Mesodermal cell (in vitro differentiated cells): ENCODE measurements around the gene IRF9. TPM values are rescaled to one million over a fixed set of nuclear protein-coding genes. Genes with fewer than 3 reads are reported as not detected.
A peak's percentile ranks its signal among the peaks of the same experiment; 100 is the strongest.

Source experiments
- H3K27ac ChIP-seq: 2 replicates; pipeline ENCODE4 v1.7.0; 2013; ENCODE audit warnings: mild to moderate bottlenecking, low read depth, low read length, moderate library complexity; ENCODE audit not compliant: severe bottlenecking
- H3K36me3 ChIP-seq: 2 replicates; pipeline ENCODE4 v1.7.1; 2013; ENCODE audit warnings: mild to moderate bottlenecking, low read length, moderate library complexity; ENCODE audit not compliant: control insufficient read depth, insufficient read depth
- H3K4me1 ChIP-seq: one replicate; pipeline ENCODE4 v1.7.1; 2013; ENCODE audit warnings: mild to moderate bottlenecking, low read length; ENCODE audit not compliant: insufficient read depth, control insufficient read depth, poor library complexity, severe bottlenecking
- H3K4me3 ChIP-seq: 2 replicates; pipeline ENCODE4 v1.7.0; 2013; ENCODE audit warnings: low read length, control low read depth, mild to moderate bottlenecking; ENCODE audit not compliant: insufficient read depth, poor library complexity, severe bottlenecking; ENCODE audit errors: extremely low read depth
- H3K9me3 ChIP-seq: 2 replicates; pipeline ENCODE4 v1.7.1; 2013; ENCODE audit warnings: mild to moderate bottlenecking, low read length, moderate library complexity; ENCODE audit not compliant: control insufficient read depth
- WGBS, 2 experiments: methylation state at CpG; one replicate each; pipeline ENCODE4 v1.1.5; 2013; ENCODE audit warnings: missing lambda C conversion rate in 2 of 2; ENCODE audit not compliant: insufficient coverage in 2 of 2; 5-methylcytosine and 5-hydroxymethylcytosine counted together
- polyA plus RNA-seq, 2 experiments: library from polyadenylated mRNA; stranded (reverse); fragments of 50-300 nt; gene quantifications; one replicate each; pipeline ENCODE4 v1.2.3, GENCODE V29; 2013

The IRF9 gene, protein sequence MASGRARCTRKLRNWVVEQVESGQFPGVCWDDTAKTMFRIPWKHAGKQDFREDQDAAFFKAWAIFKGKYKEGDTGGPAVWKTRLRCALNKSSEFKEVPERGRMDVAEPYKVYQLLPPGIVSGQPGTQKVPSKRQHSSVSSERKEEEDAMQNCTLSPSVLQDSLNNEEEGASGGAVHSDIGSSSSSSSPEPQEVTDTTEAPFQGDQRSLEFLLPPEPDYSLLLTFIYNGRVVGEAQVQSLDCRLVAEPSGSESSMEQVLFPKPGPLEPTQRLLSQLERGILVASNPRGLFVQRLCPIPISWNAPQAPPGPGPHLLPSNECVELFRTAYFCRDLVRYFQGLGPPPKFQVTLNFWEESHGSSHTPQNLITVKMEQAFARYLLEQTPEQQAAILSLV
- polyA plus RNA-seq (2013, experiment 1 of 2), result 26.3 TPM
- polyA plus RNA-seq (2013, experiment 2 of 2), result 24.4 TPM

GRCh38 chr14:24160850-24161804, at the start of gene IRF9:
TSS of gene IRF9 (plus strand) at chr14:24161265. CDS start at chr14:24162145, 880 bp downstream.
- Histone ChIP-seq H3K9me3 (no peaks in the 10 kb centered on the region), H3K4me1 (no peaks in the 10 kb centered on the region), H3K4me3 (peak within 1 kb of the TSS; percentile 38), H3K27ac (peak within 1 kb of the TSS; percentile 71), H3K36me3 (peaks cover 72% of the 10 kb centered on the region)
- 9 to 19% methylated on average over 8 to 9 of the region's 12 CpGs for WGBS, 2 experiments

DNA sequence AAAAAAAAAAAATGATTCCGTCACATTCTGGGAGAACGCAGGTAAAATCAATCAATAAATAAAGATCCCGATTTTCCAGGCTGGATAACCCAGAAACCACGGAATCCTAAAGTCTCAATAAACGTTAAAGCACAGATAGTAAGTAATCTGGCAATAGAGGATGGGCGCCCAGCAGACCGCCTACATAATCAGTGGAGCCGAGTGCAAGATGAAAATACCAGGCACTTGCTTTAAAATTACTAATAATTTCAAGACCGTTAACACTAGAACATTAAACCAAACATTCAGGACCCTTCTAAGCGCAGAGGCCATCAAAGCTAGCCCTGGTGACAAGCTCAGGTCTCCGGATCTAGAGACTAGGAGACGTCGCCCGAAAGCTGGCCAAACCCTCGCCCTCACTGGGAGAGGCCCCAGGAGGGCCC, 47.7 kb upstream of the IRF9 start:
- peak overlapping the region; percentile 80 for H3K4me3 ChIP-seq
- H3K4me1 ChIP-seq, result peaks cover 5% of the 10 kb centered on the region
- H3K9me3 ChIP-seq, result no peaks in the 10 kb centered on the region
- H3K36me3 ChIP-seq, result peaks cover 14% of the 10 kb centered on the region
- H3K27ac ChIP-seq, result peak overlapping the region; percentile 97
- WGBS, 2 experiments, result 12 to 13% methylated on average over 5 to 12 of the region's 15 CpGs

- H3K4me3 ChIP-seq, result peak overlapping the region; percentile 80
- H3K27ac ChIP-seq, result peak overlapping the region; percentile 97
- H3K4me1 ChIP-seq, result peaks cover 5% of the 10 kb centered on the region
- peaks cover 19% of the 10 kb centered on the region for H3K36me3 ChIP-seq
- 0 to 1% methylated on average over 39 to 41 of the region's 42 CpGs for WGBS, 2 experiments
- no peaks in the 10 kb centered on the region for H3K9me3 ChIP-seq
These were observed 47.1 kb upstream of the IRF9 start for GRCh38 chr14:24113801-24114531.

- peak within 1 kb of the TSS; percentile 80 for H3K4me3 ChIP-seq
- WGBS, 2 experiments, result 0% methylated on average over 28 to 51 of the region's 65 CpGs
- H3K4me1 ChIP-seq, result peaks cover 5% of the 10 kb centered on the region
- no peaks in the 10 kb centered on the region for H3K9me3 ChIP-seq
- peak within 1 kb of the TSS; percentile 97 for H3K27ac ChIP-seq
- H3K36me3 ChIP-seq, result peaks cover 28% of the 10 kb centered on the region
These were observed 46.3 kb upstream of the IRF9 start, which contains the start of the genes DCAF11 and NRL for GRCh38 chr14:24114532-24115421. TSS of gene DCAF11 (plus strand) at chr14:24114777. CDS start at chr14:24115595, 818 bp downstream. TSS of gene NRL (minus strand) at chr14:24114949. CDS start at chr14:24082848, 32,101 bp downstream.

GRCh38 chr14:24115422-24116127, 45.5 kb upstream of the IRF9 start:
- WGBS, 2 experiments, result 8 to 12% methylated on average over 13 to 14 of the region's 14 CpGs
- Histone ChIP-seq H3K36me3 (peaks cover 30% of the 10 kb centered on the region), H3K4me3 (peak overlapping the region; percentile 80), H3K4me1 (peaks cover 5% of the 10 kb centered on the region), H3K27ac (peak overlapping the region; percentile 97), H3K9me3 (no peaks in the 10 kb centered on the region)

DNA sequence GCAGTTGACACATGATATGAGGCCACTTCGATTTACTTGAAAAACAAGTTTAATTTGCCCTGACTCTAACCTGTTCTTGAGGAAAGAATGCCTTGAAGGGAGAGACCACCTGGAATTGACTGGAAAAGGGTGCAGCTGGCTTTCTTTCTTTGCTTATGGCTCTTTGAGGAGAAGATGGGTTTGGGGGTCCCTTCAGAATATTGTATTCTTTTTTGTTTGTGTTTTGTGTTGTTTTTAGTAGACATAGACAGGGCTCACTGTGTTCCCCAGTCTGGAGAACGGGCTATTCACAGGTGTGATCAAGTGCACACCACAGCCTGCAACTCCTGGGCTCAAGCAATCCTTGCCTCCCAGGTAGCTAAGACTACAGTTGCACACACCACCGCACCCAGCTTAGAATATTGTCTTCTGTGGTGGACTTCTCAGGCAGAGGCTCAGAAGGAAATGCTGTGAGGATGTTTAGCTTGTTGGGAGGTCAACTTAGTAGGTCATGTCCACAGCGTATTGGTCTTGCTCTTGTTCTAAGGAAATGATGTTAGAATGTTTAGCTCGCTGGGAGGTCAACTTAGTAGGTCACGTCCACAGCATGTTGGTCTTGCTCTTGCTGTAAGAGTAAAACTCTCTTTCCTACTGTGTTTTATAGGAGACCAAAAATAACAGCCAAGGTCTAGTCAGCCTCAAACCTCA, 44.8 kb upstream of the IRF9 start:
- Histone ChIP-seq H3K27ac (no peak overlapping the region), H3K4me3 (peak overlapping the region; percentile 80), H3K9me3 (no peaks in the 10 kb centered on the region), H3K4me1 (peaks cover 5% of the 10 kb centered on the region), H3K36me3 (peaks cover 37% of the 10 kb centered on the region)
- 90 to 94% methylated on average over 3 of the region's 6 CpGs for WGBS, 2 experiments

- H3K36me3 ChIP-seq, result peaks cover 38% of the 10 kb centered on the region
- no peak overlapping the region for H3K4me3 ChIP-seq
- H3K4me1 ChIP-seq, result peaks cover 5% of the 10 kb centered on the region
- H3K27ac ChIP-seq, result no peak overlapping the region
- 87 to 94% methylated on average over 4 to 5 of the region's 6 CpGs for WGBS, 2 experiments
- no peaks in the 10 kb centered on the region for H3K9me3 ChIP-seq
These were observed 43.9 kb upstream of the IRF9 start for GRCh38 chr14:24117179-24117578.

GRCh38 chr14:24119691-24120090, 41.4 kb upstream of the IRF9 start:
- Histone ChIP-seq H3K27ac (no peak overlapping the region), H3K36me3 (peaks cover 41% of the 10 kb centered on the region), H3K4me3 (no peak overlapping the region), H3K4me1 (peaks cover 5% of the 10 kb centered on the region), H3K9me3 (no peaks in the 10 kb centered on the region)
- 93 to 97% methylated on average over 5 to 6 of the region's 6 CpGs for WGBS, 2 experiments

GRCh38 chr14:24121210-24121609, 39.9 kb upstream of the IRF9 start:
- Histone ChIP-seq H3K36me3 (peaks cover 41% of the 10 kb centered on the region), H3K27ac (no peak overlapping the region), H3K4me3 (no peak overlapping the region), H3K9me3 (no peaks in the 10 kb centered on the region), H3K4me1 (no peaks in the 10 kb centered on the region)
- 92 to 100% methylated on average over 2 to 4 of the region's 8 CpGs for WGBS, 2 experiments
